HG02642 (cell line): ENCODE data around the gene BCKDHB.
A peak's percentile ranks its signal among the peaks of the same experiment; 100 is the strongest.
"Not testable (repeated sequence)": the region's sequence is repeated elsewhere in the genome, so short reads cannot be mapped to it uniquely, and the experiment has no call there.

Experiments
- ATAC-seq: cut with Tn5 transposase; IDR thresholded peaks from one replicate; pipeline ENCODE4 v1.9.1; 2021; ENCODE audit warnings: mild to moderate bottlenecking; ENCODE audit not compliant: unreplicated experiment, poor library complexity

BCKDHB gene

DNA sequence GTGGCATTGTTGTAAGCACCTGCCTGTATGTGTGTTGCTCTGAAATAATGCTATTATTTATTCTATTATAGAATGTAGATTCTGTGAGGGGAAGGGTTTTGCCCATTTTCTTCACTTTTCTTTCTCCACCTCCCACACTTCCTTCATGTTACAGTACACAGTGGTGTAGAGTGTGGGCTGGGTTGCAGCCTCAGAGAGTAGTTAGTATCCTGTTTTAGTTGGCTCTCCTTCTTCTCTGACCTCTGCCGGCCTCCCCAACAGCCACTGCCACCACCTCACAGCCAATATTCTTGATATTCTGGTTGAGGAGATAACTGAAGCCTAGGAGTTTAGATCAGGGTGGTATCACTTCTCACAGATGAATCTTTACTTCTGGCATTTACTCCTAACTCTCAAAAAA, 143.4 kb downstream of the BCKDHB start:
- peak; percentile 44 for ATAC-seq

DNA sequence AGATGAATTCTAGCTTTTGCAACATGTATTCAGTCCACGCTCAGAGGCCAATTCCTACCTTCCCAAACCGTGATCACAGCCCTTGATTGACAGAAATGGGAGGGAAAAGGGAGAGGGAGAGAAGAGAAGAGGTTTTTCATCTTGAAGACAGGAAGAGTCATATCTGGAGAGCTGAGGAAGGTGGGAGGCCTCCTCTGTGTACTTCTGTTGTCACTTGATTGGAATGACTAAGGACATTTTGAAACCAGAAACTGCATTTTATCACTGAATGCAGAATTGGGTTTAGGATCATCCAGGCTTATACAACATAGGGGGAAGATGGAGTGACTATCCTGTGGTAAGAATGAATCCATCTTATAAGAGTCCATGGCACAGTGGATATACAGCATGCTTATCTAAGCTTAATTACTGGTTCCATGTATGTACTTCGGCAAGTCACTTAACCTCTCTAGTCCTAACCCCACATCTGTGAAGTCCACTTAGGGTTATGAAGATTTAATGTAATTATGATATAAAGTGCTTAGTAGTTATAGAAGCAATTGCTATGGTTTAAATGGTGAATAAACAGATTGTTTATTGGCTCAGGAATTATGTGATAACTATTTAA, 144.0 kb downstream of the BCKDHB start:
- no peak for ATAC-seq

DNA sequence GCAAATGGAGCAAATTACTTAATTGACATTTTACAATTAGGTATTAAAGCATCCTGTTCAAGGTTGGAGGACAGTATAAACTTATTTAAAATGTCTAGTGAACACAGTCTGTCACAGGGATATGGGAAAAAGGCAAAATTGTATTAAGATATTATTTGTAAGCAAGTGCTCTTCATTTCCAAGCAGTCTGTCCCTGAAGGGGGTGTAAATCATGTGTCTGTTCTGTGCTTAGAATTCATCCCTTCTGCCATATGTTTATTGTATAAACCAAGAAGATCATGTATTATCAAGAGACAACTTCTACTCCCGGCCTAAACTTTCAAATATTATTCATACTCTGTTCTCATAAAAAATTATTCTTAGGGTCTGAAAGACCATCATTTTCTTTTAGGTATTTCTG, 144.8 kb downstream of the BCKDHB start:
- no peak for ATAC-seq

DNA sequence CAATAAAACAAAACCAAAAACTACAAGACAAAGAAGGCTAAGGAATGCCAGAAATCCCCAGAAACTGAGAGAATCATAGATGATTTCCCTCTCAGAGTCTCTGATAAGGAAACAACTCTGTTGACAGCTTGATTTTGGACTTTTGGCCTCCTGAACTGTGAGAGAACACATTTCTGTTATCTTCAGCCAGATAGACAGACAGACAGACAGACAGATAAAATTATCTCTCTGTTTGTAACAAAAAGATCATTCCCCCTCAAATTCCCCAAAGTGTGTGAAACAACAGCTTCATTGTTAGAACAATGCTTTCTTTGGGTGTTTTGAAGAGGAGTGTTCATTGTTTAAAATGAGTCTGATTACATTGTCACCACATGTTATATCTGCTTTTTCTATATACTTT, 148.2 kb downstream of the BCKDHB start:
- ATAC-seq = no peak

DNA sequence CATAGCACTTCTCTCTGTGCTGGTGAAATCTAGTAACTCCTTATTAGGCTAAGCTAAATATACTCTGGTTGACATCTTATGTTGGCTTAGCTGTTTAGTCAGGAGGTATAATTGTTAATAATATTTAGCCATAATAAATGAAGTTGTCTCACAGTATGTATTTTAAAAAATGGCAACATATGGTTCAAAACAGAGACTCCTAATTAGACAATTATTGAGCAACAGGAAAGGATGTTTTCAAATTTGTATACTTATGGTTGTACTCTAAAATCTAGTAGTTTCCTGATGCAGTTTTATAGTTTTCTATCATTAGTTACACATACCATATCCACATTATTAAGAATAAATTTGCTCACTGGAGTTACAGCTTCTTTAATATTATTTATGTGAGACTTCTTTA, 150.2 kb downstream of the BCKDHB start:
- ATAC-seq = no peak

DNA sequence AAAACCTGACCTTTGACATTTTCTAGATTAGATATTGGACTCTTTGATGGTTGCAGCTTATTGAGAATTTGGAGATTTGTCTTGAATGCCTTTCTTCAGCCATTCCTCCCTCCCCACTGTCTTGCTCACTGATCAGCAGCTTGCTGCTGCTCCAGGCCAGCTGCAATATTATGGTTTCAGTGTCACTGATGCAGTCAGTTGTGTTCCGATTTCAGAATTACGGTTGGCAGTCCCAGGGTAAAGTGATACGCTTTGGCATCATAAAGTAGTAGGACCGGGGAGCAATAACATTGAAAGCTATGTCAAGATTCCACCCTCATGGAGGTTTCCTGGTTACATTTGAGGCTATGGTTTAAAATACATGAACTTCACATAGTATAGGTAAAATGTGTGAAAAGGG, 152.6 kb downstream of the BCKDHB start:
- no peak for ATAC-seq

DNA sequence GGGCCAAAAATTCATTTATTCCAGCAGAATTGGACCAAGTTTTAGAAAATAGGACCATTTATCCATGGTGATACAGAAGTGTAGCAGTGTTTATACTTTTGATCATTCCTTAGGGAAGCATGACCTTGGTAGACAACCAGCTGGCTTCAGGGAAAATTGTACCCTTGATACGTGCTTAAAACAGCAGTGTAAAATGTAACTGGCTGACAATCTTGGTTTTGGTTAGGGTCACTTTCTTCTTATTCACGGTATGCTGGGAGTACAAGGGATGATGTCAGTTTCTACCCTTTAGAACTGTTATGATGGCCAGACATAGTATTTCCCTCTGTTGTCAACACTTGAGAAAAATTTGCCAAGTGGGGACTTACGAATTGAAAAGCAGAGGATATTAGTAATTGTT, 157.1 kb downstream of the BCKDHB start:
- no peak for ATAC-seq

DNA sequence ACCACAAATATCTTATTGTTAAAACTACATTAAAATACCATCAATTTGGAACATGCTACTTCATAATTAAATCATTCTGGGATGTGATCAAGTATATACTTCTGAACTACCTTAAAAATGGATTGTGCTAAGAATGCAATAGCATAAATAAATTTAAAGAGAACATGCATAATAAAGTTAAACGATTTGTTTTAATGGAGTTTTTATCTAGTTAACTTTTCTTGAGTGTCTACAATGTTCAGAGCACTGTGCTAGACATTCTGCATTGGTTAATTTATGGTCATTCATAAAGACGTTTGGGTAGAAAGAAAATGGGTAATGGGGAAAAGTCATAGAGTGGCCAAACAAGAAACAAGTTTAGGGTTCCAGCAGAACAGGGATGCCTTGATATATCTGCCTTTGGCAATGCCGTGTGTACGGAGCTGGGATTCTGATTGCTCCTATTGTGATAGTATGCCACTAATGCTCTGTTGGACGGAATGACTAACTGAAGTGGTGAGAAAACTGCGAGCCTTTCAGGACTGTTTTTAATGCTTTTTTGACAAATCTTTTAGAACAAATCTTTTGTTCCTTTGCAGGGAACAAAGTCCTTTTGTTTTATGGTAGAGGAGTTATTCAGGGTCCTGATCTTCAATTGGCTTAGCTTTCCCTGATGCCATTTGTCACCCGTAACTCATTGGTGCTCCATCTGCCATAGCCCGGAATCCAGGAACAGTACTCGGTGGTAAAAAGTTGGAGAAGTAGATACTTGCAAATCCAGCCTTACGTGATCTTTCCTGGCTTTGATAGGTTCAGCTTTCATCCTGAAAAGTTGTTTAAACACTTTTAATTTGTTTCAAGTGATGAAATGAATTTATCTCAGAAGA, 162.6 kb downstream of the BCKDHB start:
- ATAC-seq = no peak

DNA sequence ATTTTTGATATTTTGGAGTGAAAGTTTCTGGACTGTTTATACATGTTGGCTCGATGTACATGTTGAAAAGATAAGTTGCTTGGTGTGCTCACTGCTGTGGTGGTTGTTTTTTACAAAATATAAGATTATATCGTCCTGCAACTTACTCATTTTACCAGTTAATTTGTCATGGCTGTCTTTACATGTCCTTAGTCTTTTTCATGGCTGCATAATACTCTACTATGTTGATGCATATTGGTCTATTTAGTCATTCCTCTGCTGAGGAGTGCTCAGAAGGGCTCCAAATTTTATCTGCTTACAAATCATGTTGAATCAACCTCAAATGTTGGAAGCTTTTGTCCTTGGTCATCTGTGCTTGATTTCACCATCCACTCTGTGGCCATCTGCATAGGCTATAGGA, 164.6 kb downstream of the BCKDHB start:
- ATAC-seq = no peak

DNA sequence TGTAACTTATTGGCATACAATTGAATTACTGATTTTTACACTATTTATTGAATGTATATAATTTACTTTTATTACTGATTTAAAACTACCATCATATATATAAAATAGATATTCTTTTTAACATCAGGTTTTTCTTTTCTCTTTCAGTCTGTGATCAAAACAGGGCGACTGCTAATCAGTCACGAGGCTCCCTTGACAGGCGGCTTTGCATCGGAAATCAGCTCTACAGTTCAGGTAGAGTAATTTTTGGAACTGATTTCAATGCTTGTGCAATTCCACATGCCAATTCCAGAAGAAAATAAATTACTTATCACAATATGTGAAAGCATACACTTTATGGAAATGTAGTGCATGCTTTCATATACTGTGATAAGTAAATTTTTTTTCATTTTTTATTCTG, 166.5 kb downstream of the BCKDHB start:
- no peak for ATAC-seq

DNA sequence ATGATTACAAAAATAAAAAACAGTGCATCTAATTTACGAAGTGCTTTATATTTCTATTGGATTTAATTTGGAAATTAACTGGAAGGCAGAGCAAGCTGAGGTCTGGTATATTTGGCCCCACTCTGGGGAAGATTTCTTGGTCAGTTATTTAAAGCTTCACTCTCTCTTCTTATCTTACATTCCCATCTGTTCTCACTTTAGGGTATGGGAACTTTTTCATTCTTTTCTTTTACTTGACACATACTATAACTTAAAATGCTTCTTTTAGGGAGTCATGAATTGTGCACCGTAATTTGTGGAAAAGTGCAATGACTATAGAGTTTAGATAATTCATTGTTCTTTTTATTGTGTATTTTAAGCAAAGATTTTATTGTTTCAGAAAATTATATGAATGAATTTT, 170.4 kb downstream of the BCKDHB start:
- ATAC-seq = no peak

DNA sequence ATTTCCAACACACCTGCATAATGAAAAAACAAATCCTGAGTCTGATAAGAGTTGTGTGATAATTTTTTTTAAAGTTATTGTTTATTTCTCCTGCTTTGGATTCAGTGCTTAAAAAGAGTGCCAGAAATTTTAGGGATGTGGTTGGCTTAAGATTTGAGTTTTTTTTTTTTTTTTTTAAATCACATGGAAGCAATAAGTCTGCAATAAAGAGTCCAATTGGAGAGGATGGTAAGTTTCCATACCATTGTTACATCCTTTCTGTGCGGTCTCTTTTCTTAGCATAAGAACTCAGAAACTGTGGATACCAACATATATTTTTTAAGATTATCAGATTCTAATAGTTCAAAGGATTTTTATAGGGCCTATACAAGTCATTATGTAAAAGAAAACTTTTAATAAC, 171.0 kb downstream of the BCKDHB start:
- ATAC-seq = no peak

DNA sequence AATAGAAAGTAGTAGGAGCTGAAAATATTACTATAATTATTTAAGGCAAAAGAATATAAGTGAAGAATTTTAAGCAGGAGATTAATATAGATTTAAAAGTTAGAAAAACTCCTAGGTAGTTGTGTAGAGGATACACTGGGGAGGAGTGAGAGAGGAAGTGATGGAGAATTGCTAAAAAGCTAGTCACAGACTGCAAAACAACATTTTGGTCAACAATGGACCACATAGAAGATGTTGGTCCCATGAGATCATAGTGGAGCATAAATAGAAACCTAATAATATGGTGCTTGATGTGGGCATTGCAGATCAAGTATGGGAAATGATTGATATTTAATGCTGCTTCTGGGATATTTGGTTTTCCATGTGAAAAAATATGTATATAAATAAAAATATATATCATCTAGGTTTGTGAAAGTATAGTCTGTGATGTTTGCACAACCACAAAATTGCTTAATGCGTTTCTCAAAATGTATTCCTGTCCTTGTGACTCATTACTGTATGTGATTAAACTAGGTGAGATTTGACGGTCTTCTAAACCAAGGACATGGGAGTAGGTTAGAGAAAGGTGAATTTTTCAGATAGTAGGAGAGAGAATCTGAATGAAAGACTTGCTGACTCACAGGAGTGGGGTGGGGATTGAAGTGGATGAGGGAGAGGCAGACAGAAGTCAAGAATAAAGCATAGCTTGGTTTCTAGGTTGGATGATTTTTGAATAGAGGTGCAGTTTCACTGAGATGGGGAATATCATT, 174.0 kb downstream of the BCKDHB start:
- ATAC-seq = peak; percentile 58

DNA sequence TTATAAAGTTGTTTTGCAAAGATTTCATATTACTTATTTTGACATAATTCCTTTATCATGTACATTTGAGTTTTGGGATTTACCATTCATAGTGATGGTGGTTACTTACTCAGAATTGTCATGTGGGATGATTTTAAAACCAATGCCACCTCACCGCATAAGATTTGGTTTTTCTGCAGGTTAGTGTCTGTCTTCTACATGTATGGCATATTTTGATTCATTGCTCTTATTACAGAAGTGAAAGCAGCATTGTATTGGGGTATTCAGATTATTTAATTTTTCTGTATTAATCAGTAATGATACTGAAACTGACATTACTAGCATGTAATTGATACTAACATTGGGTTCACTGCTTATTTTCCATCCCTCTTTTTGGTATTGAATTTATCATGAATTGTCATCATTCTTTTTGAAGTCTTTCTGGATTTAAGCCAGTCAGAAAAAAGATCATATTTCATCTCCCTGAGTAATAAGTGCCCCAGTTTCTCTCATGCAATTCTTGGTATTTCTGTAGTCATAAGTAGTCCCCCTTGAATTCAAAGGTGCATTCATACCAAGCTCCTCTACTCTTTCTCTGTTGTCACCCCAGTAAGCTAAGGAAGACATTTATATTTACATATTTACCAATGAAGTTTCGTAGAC, 176.6 kb downstream of the BCKDHB start:
- no peak for ATAC-seq

DNA sequence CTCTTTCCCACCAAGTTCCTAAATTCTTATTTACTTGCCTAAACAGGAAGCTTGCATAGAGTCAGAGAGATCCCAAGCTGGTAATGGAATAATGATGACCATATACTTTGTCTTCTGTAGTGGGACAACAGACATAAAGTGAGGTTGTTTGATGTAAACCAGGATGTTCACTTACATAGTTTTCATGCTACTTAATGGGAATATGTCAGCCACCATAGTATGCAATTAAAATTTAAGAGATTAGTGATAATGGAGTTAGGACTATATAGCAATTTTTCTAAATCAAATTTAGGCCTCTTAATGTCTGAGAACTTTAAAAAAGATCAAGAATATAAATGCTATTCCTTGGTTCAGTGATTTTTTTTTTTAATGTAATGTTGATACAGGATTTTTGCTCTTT, 180.6 kb downstream of the BCKDHB start:
- no peak for ATAC-seq

DNA sequence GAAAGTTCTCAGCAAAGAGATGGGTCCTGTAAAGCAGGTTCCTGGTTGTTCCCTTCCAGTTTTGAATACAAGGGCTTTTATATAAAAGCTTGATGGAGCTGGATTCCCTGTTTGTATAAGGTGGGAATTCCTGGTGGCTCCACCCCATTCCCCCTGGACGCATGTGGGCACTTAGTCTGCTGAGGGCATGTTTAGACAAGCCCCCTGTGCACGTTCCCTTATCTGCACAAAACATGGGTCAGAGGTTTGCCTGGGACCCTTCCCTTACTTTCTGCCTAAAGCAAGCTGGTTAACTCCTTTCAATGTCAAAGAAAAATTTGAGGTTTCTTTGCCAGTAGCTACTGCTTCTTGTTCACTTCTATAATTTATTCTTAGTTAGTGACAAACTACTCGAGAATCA, 181.1 kb downstream of the BCKDHB start:
- ATAC-seq = no peak

DNA sequence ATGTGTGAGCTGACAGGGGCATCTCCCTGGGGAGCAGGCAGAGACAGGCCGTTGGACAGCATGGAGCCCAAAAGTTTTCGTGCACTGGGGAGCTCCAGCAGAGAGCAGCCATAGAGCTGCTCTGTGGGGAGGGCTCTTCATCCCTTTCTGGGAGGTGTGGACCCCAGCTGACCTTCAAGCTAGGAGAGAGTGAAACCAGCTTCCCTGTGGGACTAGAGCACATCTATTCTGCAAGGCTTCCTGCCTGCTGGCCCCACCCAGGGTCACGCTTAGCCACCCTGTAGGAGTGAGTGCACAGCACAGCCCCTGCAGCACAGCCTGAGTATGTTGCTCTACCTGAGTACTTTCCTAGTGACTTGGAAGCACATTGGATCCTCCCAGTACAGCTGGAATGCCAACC, 183.3 kb downstream of the BCKDHB start:
- no peak for ATAC-seq

DNA sequence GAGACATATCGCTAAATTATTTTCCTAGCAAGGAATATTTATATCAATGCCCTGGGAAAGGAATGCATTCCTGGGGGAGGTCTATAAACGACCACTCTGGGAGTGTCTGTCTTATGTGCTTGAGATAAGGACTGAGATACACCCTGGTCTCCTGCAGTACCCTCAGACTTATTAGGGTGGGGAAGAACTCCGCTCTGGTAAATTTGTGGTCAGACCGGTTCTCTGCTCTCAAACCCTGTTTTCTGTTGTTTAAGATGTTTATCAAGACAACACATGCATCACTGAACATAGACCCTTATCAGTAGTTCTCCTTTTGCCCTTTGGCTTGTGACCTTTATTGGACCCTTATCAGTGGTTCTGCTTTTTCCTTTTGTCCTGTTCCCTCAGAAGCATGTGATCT, 188.1 kb downstream of the BCKDHB start:
- not testable (repeated sequence) for ATAC-seq

DNA sequence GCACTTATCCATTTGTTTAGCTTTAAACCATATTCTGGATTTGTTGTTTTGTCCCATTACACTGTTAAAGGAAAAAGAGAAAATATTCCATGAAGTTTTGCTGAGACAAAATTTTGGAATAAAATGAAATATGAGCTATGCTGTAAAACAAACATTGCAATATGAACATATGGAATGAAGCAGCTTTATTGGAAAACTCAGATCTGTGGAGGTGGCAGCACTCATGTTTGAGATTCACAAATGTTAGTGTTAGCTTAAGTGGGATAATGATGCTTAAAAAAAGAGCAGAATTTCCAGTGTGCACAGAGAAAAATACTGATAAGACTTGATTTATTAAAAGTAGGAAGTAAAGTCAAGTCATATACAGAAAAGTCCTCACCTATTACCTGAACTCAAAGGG, 196.2 kb downstream of the BCKDHB start:
- ATAC-seq = no peak

DNA sequence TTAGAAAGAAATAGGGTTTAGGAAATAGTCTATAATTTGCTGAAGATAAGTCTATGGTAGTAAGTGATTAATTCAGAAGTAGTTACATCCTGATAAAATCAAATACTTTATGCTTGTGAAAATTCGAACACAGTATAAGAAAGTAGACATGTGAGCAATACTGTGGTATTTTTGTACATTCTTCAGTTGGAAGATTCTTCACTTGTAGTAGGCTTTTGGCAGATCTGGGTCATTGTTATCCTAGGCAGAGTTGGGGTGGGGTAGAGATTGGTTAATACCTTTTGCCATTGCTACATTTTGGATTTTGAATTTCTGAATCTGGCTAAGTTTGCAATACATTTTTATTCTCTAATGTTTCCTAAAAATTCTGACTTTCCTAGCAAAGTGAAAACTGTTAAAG, 197.5 kb downstream of the BCKDHB start:
- no peak for ATAC-seq

DNA sequence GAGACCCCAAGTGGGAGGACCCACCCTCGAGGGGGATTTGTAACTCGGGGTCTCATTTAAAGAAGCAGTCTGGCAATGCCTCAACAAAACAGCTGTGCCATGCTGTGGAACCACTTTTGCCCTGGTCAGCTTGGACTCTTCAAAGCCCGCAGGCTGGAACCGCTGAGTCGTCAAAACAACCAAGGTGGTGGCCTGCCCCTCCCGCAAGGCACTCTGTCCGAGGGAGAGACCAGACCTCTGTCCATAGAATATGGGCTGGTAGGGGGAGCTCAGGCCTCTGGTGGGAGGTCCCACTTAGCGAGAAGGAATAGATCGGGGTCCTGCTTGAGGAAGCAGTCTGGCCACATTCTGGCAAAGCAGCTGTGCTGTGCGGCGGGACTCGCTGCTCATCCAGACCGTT, 208.1 kb downstream of the BCKDHB start:
- ATAC-seq = no peak
